HG03520 (cell line): ENCODE results near the gene FUCA2.
"Not testable (repeated sequence)": the region's sequence is repeated elsewhere in the genome, so short reads cannot be mapped to it uniquely, and the experiment has no call there.

ENCODE experiments used
- ATAC-seq: cut with Tn5 transposase; IDR thresholded peaks from one replicate; pipeline ENCODE4 v1.9.1; 2021; ENCODE audit warnings: mild to moderate bottlenecking, moderate library complexity; ENCODE audit not compliant: unreplicated experiment

FUCA2 gene

GRCh38 chr6:143449082-143449713 is 62.3 kb downstream of the FUCA2 start:
- no peak for ATAC-seq

- not testable (repeated sequence) for ATAC-seq
Measured at GRCh38 chr6:143447865-143448264, 63.7 kb downstream of the FUCA2 start.
